SK-N-SH treated with all-trans-retinoic acid at 6 μM for 48 hours (cell line): ENCODE data around the gene PAFAH1B1.

Source experiments
- CSRNP3 ChIP-seq: fragments of 250-450 bp; sonication (Bioruptor Pico); IDR thresholded peaks from 2 replicates; pipeline ENCODE4 v1.5.1; 2021; ENCODE audit warnings: mild to moderate bottlenecking, moderate library complexity
- GLIS3 ChIP-seq: fragments of 250-450 bp; sonication (Bioruptor Pico); IDR thresholded peaks from 2 replicates; pipeline ENCODE4 v1.5.0; 2020; ENCODE audit warnings: mild to moderate bottlenecking, moderate library complexity
- PATZ1 ChIP-seq: fragments of 250-450 bp; sonication (Bioruptor Pico); IDR thresholded peaks from 2 replicates; pipeline ENCODE4 v1.8.0; 2020; ENCODE audit warnings: mild to moderate bottlenecking, moderate library complexity, borderline replicate concordance
- RARB ChIP-seq: fragments of 250-450 bp; sonication (Bioruptor Pico); IDR thresholded peaks from 2 replicates; pipeline ENCODE4 v1.8.0; 2021; ENCODE audit warnings: mild to moderate bottlenecking, moderate library complexity

DNA sequence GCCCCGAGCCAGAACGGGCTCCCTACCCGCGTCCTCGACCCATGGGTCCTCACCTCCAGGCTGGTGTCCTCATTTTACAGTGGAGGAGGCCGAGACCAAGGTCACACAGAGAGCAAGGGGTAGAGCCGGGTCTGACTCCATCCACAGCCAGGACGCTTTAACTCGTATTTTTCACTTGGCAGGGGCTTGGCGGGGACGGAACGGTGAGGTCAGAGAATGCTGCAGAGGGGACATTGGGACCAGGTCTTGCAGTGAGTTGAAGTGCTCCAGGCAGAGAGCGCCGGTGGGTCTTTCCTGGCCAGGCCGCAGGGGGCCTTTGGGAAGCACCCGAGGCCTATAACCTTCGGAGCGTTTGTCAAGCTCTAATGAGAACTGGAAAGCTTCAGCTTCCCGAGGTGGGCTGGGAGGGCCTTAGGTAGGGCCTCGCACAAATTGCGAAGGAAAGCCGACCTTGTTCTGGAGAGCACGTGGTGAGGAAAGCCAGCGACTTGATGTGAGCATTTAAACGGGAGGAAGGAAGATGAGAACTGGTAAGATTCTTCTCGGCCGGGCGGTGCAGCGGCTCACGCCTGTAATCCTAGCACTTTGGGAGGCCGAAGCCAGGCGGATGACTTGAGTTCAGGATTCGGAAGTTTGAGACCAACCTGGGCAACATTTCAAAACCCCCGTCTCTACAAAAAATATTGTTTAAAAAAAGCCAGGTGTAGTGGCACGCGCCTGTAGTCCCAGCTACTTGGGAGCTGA, 119.0 kb downstream of the PAFAH1B1 start:
- TF ChIP-seq GLIS3 (CRISPR knock-in tag) (no peak), CSRNP3 (CRISPR knock-in tag) (no peak), PATZ1 (no peak), RARB (CRISPR knock-in tag) (no peak)
